A549 treated with AZD9567 at 1 μM for 4 hours (cell line): Measurements from ENCODE around the gene ENPP7. TPM values are rescaled to one million over a fixed set of nuclear protein-coding genes. Genes with fewer than 3 reads are reported as not detected.

Experiments used
- total RNA-seq: library from RNA; stranded (reverse); fragments of 200-300 nt; extraction: Qiagen RNA extraction; gene quantifications from 5 replicates; pipeline ENCODE4 v1.2.3, GENCODE V29; 2022; ENCODE audit not compliant: insufficient read depth

Gene ENPP7, protein sequence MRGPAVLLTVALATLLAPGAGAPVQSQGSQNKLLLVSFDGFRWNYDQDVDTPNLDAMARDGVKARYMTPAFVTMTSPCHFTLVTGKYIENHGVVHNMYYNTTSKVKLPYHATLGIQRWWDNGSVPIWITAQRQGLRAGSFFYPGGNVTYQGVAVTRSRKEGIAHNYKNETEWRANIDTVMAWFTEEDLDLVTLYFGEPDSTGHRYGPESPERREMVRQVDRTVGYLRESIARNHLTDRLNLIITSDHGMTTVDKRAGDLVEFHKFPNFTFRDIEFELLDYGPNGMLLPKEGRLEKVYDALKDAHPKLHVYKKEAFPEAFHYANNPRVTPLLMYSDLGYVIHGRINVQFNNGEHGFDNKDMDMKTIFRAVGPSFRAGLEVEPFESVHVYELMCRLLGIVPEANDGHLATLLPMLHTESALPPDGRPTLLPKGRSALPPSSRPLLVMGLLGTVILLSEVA
- total RNA-seq: not detected in 5 replicates

DNA sequence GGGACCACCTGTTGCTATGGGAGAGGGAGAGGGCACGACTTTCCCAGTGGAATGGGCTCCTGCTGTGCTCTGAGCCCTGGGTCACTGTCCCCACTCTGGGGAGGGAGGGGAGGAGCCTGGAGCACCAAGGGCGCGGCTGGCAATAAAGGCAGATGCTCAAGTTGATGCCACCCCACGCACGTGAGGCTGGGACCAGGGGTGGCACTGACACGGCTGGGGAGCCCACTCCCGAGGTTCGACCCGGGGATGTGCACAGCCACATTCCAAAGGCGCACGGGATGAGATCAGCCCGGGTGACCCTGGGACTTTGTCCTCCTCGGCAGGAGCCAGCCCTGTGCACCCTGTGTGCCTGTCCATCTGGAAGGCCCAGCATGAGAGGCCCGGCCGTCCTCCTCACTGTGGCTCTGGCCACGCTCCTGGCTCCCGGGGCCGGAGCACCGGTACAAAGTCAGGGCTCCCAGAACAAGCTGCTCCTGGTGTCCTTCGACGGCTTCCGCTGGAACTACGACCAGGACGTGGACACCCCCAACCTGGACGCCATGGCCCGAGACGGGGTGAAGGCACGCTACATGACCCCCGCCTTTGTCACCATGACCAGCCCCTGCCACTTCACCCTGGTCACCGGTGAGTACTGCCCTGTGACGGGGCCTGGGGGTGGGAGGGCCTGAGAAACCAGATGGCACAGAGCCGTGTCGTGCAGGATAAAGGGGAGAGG, at the start of gene ENPP7:
Gene ENPP7 (plus strand): TSS at position 175 of the 715 bp plus-strand sequence. CDS start 197 bp downstream, at position 372.

DNA sequence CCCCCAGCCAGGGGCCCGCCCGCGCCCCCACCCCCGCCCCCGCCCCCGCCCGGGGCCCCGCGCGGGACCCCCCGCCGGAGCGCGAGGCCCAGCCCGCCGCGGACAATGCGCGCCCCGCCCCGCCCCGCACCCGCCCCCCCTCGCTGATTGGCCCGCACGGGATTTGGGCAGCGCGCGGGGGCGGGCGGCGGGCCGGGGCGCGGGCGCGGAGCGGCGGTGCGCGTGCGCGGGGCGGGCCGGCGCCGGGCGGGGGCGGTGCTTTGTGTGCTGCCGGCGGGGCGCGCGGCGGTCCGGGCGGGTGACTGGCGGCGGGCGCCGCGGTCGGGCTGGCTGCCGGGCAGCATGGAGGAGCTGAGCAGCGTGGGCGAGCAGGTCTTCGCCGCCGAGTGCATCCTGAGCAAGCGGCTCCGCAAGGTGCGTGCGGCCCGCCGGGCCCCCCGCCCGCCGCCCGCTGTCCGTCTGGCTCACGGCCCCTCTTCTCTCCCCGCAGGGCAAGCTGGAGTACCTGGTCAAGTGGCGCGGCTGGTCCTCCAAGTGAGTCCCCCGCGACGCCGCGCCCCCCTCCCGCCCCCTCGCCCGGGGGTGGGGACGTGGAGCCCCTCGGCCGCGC, 47.3 kb downstream of the ENPP7 start, which contains the start of gene CBX2:
Gene CBX2 (plus strand): TSS at position 255 of the 610 bp plus-strand sequence. CDS start 88 bp downstream, at position 343.

Other genes starting within 250 kb of the ENPP7 start
- gene RBFOX3, start 119.9 kb upstream of the ENPP7 start, total RNA-seq: 2.3 to 5.7 TPM (median 4.5 TPM) in 5 replicates
- gene CBX2, start 47.2 kb downstream of the ENPP7 start, total RNA-seq: 13.8 to 18.4 TPM (median 17.0 TPM) in 5 replicates
- 9.4 to 18.7 TPM (median 18.0 TPM) in 5 replicates for gene CBX8, start 66.1 kb downstream of the ENPP7 start, total RNA-seq
- gene CBX4, start 108.5 kb downstream of the ENPP7 start, total RNA-seq: 28.8 to 40.0 TPM (median 36.2 TPM) in 5 replicates